Ascending aorta (tissue), 2 donors: ENCODE results near the gene TENT4A. TPM values are rescaled to one million over a fixed set of nuclear protein-coding genes. Genes with fewer than 3 reads are reported as not detected.

Experiments used
- DNase-seq, 2 donors: peaks; one replicate each; pipeline ENCODE4 v3.0.0-alpha.2; 2019; ENCODE audit warnings: low spot score in 2 of 2
- H3K27ac ChIP-seq, 2 donors: fragments of 200-600 bp; sonication (generic); one replicate each; pipeline ENCODE4 v1.5.1; 2016 to 2017; ENCODE audit warnings: mild to moderate bottlenecking in 1 of 2
- H3K27me3 ChIP-seq: fragments of 200-600 bp; sonication (generic); one replicate; pipeline ENCODE4 v1.5.1; 2017
- H3K36me3 ChIP-seq, 2 donors: fragments of 200-600 bp; sonication (generic); one replicate each; pipeline ENCODE4 v1.5.1; 2016
- H3K4me1 ChIP-seq, 2 donors: fragments of 200-600 bp; sonication (generic); one replicate each; pipeline ENCODE4 v1.5.1; 2016 to 2017; ENCODE audit warnings: mild to moderate bottlenecking in 1 of 2
- H3K4me3 ChIP-seq, 2 donors: fragments of 200-600 bp; sonication (generic); one replicate each; pipeline ENCODE4 v1.5.1; 2016 to 2017; ENCODE audit warnings: mild to moderate bottlenecking in 1 of 2
- H3K9me3 ChIP-seq, 2 donors: fragments of 200-600 bp; sonication (generic); one replicate each; pipeline ENCODE4 v1.5.1; 2016
- intact Hi-C: fragments of 100-400 bp; cut with DNase I; formaldehyde crosslinking; loops from one replicate; pipeline ENCODE4 v1.15.1; 2023
- total RNA-seq: library from RNA; depleted of rRNA; stranded (reverse); fragments of >200 nt; gene quantifications from one replicate; pipeline ENCODE4 v1.1.0, GENCODE V29; 2016
- TF ChIP-seq, protein P1 (sequence below), 3 experiments: fragments of 200-600 bp in 2 of 3; fragments of 450-650 bp in 1 of 3; sonication (generic) in 2 of 3; IDR thresholded peaks; one replicate each; pipeline ENCODE4 v1.5.1; 2016 to 2019; ENCODE audit warnings: antibody characterized with exemption in 3 of 3, mild to moderate bottlenecking in 1 of 3, moderate library complexity in 1 of 3

TENT4A gene
- total RNA-seq, 1 donor from 2014 or later, result 12.5 TPM

DNA sequence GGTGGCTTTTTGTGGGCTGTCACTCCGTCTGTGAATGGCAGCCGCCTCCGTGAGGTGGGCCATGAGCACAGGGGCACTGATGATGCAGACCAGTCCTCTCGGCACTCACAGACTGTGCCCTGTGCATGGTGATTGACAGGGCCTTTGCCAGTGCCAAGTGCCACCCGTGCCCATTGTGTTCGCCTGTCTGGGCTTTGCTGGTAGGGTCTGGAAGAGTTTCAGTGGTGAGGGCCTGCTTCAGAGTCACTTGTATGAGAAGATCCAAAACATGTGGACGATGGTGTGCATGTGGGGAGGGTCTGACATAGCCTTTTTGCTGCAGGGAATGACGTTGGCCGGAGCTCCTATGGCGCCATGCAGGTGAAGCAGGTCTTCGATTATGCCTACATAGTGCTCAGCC, 34.9 kb downstream of the TENT4A start:
- TF ChIP-seq, protein P1, sequence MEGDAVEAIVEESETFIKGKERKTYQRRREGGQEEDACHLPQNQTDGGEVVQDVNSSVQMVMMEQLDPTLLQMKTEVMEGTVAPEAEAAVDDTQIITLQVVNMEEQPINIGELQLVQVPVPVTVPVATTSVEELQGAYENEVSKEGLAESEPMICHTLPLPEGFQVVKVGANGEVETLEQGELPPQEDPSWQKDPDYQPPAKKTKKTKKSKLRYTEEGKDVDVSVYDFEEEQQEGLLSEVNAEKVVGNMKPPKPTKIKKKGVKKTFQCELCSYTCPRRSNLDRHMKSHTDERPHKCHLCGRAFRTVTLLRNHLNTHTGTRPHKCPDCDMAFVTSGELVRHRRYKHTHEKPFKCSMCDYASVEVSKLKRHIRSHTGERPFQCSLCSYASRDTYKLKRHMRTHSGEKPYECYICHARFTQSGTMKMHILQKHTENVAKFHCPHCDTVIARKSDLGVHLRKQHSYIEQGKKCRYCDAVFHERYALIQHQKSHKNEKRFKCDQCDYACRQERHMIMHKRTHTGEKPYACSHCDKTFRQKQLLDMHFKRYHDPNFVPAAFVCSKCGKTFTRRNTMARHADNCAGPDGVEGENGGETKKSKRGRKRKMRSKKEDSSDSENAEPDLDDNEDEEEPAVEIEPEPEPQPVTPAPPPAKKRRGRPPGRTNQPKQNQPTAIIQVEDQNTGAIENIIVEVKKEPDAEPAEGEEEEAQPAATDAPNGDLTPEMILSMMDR (IDR thresholded peaks at IDR 0.05), result no peak
- Histone ChIP-seq H3K36me3 (peaks cover 31 to 65% of the 10 kb centered on the region in 2 donors), H3K4me1 (peaks cover 0 to 3% of the 10 kb centered on the region in 2 donors), H3K4me3 (no peak overlapping the region), H3K27me3 (no peaks in the 10 kb centered on the region), H3K27ac (no peak overlapping the region), H3K9me3 (no peaks in the 10 kb centered on the region)
- no peak for DNase-seq
- intact Hi-C loops, result loop anchor here (10.0 kb wide), 2 partner anchors 373 to 1253 kb away; partner anchors contain the start of gene MED10

DNA sequence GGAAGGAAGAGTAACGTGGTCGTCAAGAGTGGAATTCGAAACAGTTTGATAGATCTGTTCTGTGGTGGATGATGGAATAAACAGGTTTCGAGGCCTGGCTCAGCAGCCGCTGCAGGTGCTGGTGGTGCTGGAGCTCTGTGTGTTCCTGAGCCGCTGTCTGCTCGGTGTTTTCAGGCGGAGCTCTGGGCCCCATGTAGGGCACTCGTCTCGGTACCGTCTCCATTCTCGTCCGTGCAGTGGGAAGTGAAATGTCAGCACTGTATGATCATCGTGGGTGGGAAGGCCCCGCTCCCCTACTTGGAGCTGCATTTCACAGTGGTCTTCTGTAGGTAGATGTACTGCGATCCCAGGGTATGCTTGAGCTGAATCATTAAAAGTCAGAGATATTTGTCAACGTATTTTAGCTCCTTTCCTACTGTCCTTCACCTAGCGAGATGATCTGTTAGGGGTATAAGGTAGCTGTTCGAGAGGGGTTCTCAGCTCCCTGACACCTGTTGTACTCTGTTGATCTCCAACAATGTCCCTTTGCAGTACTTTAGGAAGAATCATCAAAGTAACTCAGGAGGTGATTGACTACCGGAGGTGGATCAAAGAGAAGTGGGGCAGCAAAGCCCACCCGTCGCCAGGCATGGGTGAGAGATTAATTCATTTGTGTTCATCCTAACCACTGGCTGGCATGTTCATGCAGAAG, 35.9 kb downstream of the TENT4A start:
- Histone ChIP-seq H3K36me3 (peaks cover 40 to 63% of the 10 kb centered on the region in 2 donors), H3K27me3 (no peaks in the 10 kb centered on the region), H3K4me3 (no peak overlapping the region), H3K9me3 (no peaks in the 10 kb centered on the region), H3K27ac (no peak overlapping the region), H3K4me1 (peaks cover 0 to 3% of the 10 kb centered on the region in 2 donors)
- intact Hi-C loops, result loop anchor here (10.0 kb wide), 2 partner anchors 374 to 1254 kb away; partner anchors contain the start of gene MED10
- TF ChIP-seq, protein P1 (IDR thresholded peaks at IDR 0.05), result no peak
- DNase-seq, result no peak

DNA sequence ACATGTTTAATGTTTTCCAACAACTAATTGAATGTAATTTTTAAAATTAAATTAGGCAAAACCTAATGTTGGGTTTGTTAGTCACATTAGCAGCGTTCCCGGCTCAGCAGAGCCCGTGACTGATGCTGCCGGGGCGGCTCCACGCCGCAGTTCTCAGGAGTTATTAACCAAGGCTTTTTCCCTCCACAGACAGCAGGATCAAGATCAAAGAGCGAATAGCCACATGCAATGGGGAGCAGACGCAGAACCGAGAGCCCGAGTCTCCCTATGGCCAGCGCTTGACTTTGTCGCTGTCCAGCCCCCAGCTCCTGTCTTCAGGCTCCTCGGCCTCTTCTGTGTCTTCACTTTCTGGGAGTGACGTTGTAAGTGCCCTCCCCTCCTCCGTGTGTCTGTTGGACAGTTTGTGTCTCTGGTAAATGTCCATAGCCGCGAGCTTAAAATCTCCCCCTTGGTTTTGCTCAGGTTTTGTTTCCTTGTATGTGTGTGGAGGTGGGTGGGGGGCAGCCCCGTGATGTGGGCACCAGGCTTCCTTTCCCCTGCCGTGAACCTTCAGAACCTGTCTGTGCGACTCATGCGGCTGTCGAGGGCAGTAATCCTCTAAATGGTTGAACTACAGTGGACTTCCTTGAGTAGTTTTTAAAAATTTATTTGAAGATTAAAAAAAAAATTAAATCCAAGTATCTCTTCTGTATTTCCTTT, 37.1 kb downstream of the TENT4A start:
- intact Hi-C loops, result no loop called here
- H3K4me1 ChIP-seq, result peaks cover 0 to 2% of the 10 kb centered on the region in 2 donors
- H3K27me3 ChIP-seq, result no peaks in the 10 kb centered on the region
- TF ChIP-seq, protein P1 (IDR thresholded peaks at IDR 0.05), result no peak
- H3K9me3 ChIP-seq, result no peaks in the 10 kb centered on the region
- DNase-seq, result no peak
- peaks cover 48 to 67% of the 10 kb centered on the region in 2 donors for H3K36me3 ChIP-seq
- H3K27ac ChIP-seq, result no peak overlapping the region
- no peak overlapping the region for H3K4me3 ChIP-seq

DNA sequence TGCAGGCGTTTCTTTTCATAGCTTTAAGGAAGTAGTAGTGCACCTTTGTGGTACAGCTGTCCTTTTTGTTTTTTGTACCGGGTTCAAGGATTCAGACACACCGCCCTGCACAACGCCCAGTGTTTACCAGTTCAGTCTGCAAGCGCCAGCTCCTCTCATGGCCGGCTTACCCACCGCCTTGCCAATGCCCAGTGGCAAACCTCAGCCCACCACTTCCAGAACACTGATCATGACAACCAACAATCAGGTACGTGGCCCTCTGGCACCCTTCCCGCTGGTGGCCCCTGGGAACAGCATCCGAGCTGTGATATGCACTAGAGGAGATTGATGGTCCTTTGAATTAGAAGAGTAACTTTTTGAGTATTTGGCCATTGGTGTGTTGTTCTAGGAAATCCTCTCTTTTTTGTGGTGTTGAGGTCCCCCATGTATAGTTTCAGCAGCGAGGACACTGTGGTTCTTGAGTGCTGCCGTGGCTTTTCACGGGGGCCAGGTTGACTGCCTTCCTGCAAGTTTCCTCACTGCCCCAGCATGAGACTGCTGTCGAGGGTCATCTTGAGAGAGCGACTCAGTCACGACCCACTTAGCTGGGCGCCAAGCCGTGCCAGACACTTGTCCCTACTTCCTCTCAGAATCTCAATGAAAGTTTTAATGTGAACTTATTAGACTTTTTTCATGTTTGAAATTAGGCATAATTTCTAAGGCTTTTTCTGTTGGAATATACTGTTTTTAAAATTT, 37.9 kb downstream of the TENT4A start:
- TF ChIP-seq, protein P1 (IDR thresholded peaks at IDR 0.05), result no peak
- Histone ChIP-seq H3K4me3 (no peak overlapping the region), H3K36me3 (peaks cover 56 to 72% of the 10 kb centered on the region in 2 donors), H3K9me3 (no peaks in the 10 kb centered on the region), H3K4me1 (peaks cover 0 to 2% of the 10 kb centered on the region in 2 donors), H3K27me3 (no peaks in the 10 kb centered on the region), H3K27ac (no peak overlapping the region)
- intact Hi-C loops, result no loop called here
- no peak for DNase-seq

DNA sequence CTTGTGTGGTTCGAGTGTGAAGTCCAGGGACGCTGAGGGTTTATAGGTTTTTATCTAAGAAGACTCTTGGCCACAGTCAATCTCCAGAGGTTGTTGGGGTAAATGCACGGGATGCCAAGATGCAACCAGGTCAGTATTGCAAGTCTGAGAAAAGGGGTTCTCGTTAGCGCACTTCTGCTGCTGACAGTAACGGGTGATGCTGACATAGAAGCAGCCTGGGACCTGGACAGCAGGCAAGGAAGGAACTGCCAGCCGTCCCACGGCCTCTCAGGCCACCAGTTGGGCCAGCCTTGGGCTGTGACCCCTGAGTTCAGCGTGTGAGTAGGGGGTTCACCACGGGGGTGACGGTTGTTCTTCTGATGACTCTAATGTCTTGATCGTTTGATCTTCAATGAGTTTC, 39.0 kb downstream of the TENT4A start:
- no peak for DNase-seq
- peaks cover 63 to 72% of the 10 kb centered on the region in 2 donors for H3K36me3 ChIP-seq
- no peaks in the 10 kb centered on the region for H3K27me3 ChIP-seq
- intact Hi-C loops, result no loop called here
- TF ChIP-seq, protein P1 (IDR thresholded peaks at IDR 0.05), result no peak
- H3K27ac ChIP-seq, result no peak overlapping the region
- no peaks in the 10 kb centered on the region for H3K9me3 ChIP-seq
- peaks cover 0 to 2% of the 10 kb centered on the region in 2 donors for H3K4me1 ChIP-seq
- H3K4me3 ChIP-seq, result no peak overlapping the region
